ENCODE measurements around the gene PPM1M.

The PPM1M gene

GRCh38 chr3:52298149-52299098 lies 52.9 kb downstream of the PPM1M start:
- no peak for DNase-seq

GRCh38 chr3:52299247-52299878 lies 53.8 kb downstream of the PPM1M start:
- no peak for DNase-seq
